Heart right ventricle (tissue), 16 donors: ENCODE data around the gene RELT. TPM values are rescaled to one million over a fixed set of nuclear protein-coding genes. Genes with fewer than 3 reads are reported as not detected.

Experiments used
- ATAC-seq, 8 donors: fragments of 200-7000 bp; cut with Tn5 transposase; one replicate each; pipeline ENCODE4 v1.9.1; 2020; ENCODE audit warnings: mild to moderate bottlenecking in 8 of 8, moderate library complexity in 8 of 8, moderate number of reproducible peaks in 1 of 8
- DNase-seq, 2 donors: peaks; one replicate each; pipeline ENCODE4 v3.0.0-alpha.2; 2020
- H3K27ac ChIP-seq, 10 donors: fragments of 200-600 bp; sonication (generic) in 2 of 10; one replicate each; pipeline versions ENCODE4 v1.5.0 to v1.8.0; 2020 to 2022; ENCODE audit warnings: mild to moderate bottlenecking in 3 of 10
- H3K27me3 ChIP-seq, 7 donors: fragments of 200-600 bp; one replicate each; pipeline ENCODE4 v1.8.0; 2021 to 2022; ENCODE audit warnings: mild to moderate bottlenecking in 2 of 7
- H3K36me3 ChIP-seq, 9 donors: fragments of 200-600 bp; sonication (generic) in 1 of 9; one replicate each; pipeline versions ENCODE4 v1.5.0 to v1.8.0; 2020 to 2022; ENCODE audit warnings: mild to moderate bottlenecking in 2 of 9
- H3K4me1 ChIP-seq, 9 donors: fragments of 200-600 bp; sonication (generic) in 1 of 9; one replicate each; pipeline versions ENCODE4 v1.5.0 to v1.8.0; 2020 to 2022; ENCODE audit warnings: mild to moderate bottlenecking in 4 of 9
- H3K4me3 ChIP-seq, 10 donors: fragments of 200-600 bp; sonication (generic) in 2 of 10; one replicate each; pipeline versions ENCODE4 v1.5.0 to v1.8.0; 2020 to 2022; ENCODE audit warnings: mild to moderate bottlenecking in 7 of 10, moderate library complexity in 2 of 10
- H3K9me3 ChIP-seq, 11 donors: fragments of 200-600 bp in 10 of 11; sonication (generic) in 2 of 11; one replicate each; pipeline versions ENCODE4 v1.5.0 to v1.8.0; 2013 to 2022; ENCODE audit warnings: mild to moderate bottlenecking in 2 of 11, control low read depth in 1 of 11, moderate library complexity in 1 of 11
- WGBS, 2 donors: extraction: QIAGEN DNeasy Blood & Tissue Kit; methylation state at CpG; one replicate each; pipeline ENCODE4 v1.1.7; 2013; ENCODE audit warnings: inconsistent platforms in 1 of 2; 5-methylcytosine and 5-hydroxymethylcytosine counted together
- intact Hi-C, 10 donors: fragments of 100-400 bp; cut with DNase I; formaldehyde crosslinking; loops; one replicate each; pipeline versions ENCODE4 v1.11.1 to v1.14.2; 2022
- polyA plus RNA-seq, 2 donors: library from polyadenylated mRNA; stranded (reverse); fragments of 200-250 nt; gene quantifications; one replicate each; pipeline ENCODE4 v1.2.3, GENCODE V29; 2013
- total RNA-seq, 10 donors: library from RNA; stranded (reverse); fragmentation: NEBNext Ultra II Directional in 3 of 10; extraction: Animal tissue kit (Norgen Biotek cat#: 25700) in 3 of 10; gene quantifications; one replicate each; pipeline versions ENCODE4 v1.2.1 to v1.2.4, GENCODE V29; 2021 to 2023
- TF ChIP-seq, protein P1 (sequence below), 9 donors: fragments of 200-600 bp; sonication (generic) in 2 of 9; IDR thresholded peaks; one replicate each; pipeline versions ENCODE4 v1.5.0 to v1.8.0; 2021 to 2022; ENCODE audit warnings: antibody characterized with exemption in 9 of 9, mild to moderate bottlenecking in 5 of 9, moderate library complexity in 1 of 9
- donor health status: Arrhythmogenic right ventricular cardiomyopathy.
- donor health status: ischemic (EF 13 %, LVEDD 7.1; RV severe dilation, severe dysfunction).
- donor health status: healthy with polysubstance abuse.
- donor health status: DM: no; HTN: yes; CAD: no.
- donor health status: DM: no; HTN: no; CAD: no.
- donor health status: ischemic (EF 25% LVEDD 6.9; RV normal size, moderate dysfunction).
- donor health status: ischemic (EF 25% LVEDD 5.7; RV mildly dilated, moderate dysfunction).
- donor health status: healthy.
- donor health status: DM: yes; HTN: yes; CAD: no.
- donor health status: Ischemic cardiomyopathy.
- donor health status: ischemic (EF 35%, LVEDD 5.7; RV mildly dilated, moderate dysfunction).
- donor health status: nonischemic (EF 11% LVEDD 7.7; RV severe dilation, severe dysfunction).
- donor health status: DM: yes; HTN: yes; CAD: no.
- donor health status: PGD.
- donor health status: ischemic (EF 29% LVEDD 5.4; RV normal size, mild dysfunction).
- donor health status: nonischemic (EF 23%, LVEDD 6.1; RV moderate dilation, normal function).

The RELT gene
- total and polyA plus RNA-seq, 12 donors = 1.0 to 9.2 (median 2.7) TPM

DNA sequence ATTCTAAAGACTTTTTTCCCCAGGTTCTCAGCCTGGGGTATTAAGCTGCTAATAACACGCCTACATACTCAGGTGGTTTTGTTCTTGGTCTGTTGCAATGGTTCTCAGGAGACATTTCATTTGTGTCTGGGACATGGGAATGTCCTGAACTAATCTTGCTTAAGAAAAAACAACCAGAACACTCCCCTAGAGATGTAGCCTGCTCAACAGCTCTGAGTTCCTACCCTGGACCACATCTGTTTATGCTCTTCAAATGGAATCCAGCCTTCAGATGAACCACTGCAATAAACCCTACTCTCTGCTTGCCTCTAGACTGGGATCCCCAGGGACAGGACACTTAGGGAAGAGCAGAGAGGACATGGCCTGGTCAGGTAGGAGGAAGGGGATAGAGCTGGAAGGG lies 29.9 kb downstream of the RELT start:
- WGBS, 2 donors = 74 to 88% methylated on average over 1 of the region's 1 CpG
- no peak for DNase-seq
- Histone ChIP-seq H3K27me3 (no peaks in the 10 kb centered on the region), H3K9me3 (no peaks in the 10 kb centered on the region), H3K4me1 (peaks cover 0 to 24% (median 6%) of the 10 kb centered on the region in 9 donors), H3K27ac (no peak overlapping the region), H3K36me3 (peaks cover 0 to 75% (median 4%) of the 10 kb centered on the region in 9 donors), H3K4me3 (no peak overlapping the region)
- ATAC-seq = no peak
- TF ChIP-seq, protein P1, sequence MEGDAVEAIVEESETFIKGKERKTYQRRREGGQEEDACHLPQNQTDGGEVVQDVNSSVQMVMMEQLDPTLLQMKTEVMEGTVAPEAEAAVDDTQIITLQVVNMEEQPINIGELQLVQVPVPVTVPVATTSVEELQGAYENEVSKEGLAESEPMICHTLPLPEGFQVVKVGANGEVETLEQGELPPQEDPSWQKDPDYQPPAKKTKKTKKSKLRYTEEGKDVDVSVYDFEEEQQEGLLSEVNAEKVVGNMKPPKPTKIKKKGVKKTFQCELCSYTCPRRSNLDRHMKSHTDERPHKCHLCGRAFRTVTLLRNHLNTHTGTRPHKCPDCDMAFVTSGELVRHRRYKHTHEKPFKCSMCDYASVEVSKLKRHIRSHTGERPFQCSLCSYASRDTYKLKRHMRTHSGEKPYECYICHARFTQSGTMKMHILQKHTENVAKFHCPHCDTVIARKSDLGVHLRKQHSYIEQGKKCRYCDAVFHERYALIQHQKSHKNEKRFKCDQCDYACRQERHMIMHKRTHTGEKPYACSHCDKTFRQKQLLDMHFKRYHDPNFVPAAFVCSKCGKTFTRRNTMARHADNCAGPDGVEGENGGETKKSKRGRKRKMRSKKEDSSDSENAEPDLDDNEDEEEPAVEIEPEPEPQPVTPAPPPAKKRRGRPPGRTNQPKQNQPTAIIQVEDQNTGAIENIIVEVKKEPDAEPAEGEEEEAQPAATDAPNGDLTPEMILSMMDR (IDR thresholded peaks at IDR 0.05) = no peak
- intact Hi-C loops = loop anchor here in 6 of 10 donors (10.0 kb wide), 2 partner anchors 219 to 249 kb away; no protein-coding TSS in a partner anchor

DNA sequence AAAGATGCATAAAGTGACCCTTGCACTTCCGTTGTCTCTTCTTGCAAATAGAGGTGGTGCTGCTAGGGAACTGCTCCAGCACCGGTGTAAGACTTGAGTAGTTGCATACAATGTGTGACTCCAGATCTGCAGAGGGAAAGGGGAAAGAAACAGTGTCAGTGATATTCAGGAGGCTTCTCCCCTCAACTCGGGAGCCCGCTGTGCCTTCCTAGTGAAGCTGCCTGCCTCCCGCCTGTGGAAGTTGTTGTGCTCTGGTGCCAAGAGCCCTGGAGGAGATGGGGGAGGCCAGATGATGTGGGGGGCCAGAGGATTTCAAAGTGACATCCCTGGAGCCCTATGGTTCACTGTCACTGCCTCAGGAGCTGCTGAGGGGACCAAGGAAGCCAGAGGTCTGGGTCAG lies 30.4 kb downstream of the RELT start:
- H3K27me3 ChIP-seq = no peaks in the 10 kb centered on the region
- intact Hi-C loops = loop anchor here in 6 of 10 donors (10.0 kb wide), 2 partner anchors 218 to 248 kb away; no protein-coding TSS in a partner anchor
- DNase-seq (no peak), ATAC-seq (no peak)
- H3K36me3 ChIP-seq = peaks cover 0 to 80% (median 4%) of the 10 kb centered on the region in 9 donors
- H3K4me3 ChIP-seq = no peak overlapping the region
- H3K4me1 ChIP-seq = peaks cover 0 to 24% (median 6%) of the 10 kb centered on the region in 9 donors
- H3K9me3 ChIP-seq = no peaks in the 10 kb centered on the region
- TF ChIP-seq, protein P1 (IDR thresholded peaks at IDR 0.05) = no peak
- no peak overlapping the region for H3K27ac ChIP-seq
- WGBS, 2 donors = 85 to 93% methylated on average over 5 of the region's 5 CpGs

DNA sequence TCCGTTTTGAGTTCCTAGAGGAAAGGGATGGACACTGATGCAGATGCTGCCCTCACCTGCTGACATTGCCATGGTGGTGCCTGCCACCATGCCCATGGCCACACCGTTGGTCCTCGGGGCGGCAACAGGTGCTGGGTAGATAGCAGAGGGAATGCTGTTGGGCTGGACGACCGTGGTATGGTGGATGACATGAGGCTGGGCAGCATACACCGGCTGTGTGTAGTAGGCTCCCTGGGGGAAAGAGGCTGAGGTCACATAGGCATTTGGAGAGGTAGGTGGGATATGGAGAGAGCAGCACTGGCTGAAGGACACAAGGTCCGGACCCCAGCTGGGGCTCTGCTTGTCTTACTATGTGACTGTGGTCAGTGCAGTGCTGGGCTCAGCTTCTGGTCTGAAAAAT lies 33.2 kb downstream of the RELT start:
- TF ChIP-seq, protein P1 (IDR thresholded peaks at IDR 0.05) = no peak
- no peak overlapping the region for H3K27ac ChIP-seq
- H3K36me3 ChIP-seq = peaks cover 0 to 82% (median 4%) of the 10 kb centered on the region in 9 donors
- DNase-seq = no peak
- no peaks in the 10 kb centered on the region for H3K27me3 ChIP-seq
- no peaks in the 10 kb centered on the region for H3K9me3 ChIP-seq
- ATAC-seq = no peak
- intact Hi-C loops = loop anchor here in 6 of 10 donors (10.0 kb wide), 2 partner anchors 215 to 245 kb away; no protein-coding TSS in a partner anchor
- 96 to 97% methylated on average over 8 of the region's 8 CpGs for WGBS, 2 donors
- no peak overlapping the region for H3K4me3 ChIP-seq
- H3K4me1 ChIP-seq = peaks cover 0 to 28% (median 12%) of the 10 kb centered on the region in 9 donors

DNA sequence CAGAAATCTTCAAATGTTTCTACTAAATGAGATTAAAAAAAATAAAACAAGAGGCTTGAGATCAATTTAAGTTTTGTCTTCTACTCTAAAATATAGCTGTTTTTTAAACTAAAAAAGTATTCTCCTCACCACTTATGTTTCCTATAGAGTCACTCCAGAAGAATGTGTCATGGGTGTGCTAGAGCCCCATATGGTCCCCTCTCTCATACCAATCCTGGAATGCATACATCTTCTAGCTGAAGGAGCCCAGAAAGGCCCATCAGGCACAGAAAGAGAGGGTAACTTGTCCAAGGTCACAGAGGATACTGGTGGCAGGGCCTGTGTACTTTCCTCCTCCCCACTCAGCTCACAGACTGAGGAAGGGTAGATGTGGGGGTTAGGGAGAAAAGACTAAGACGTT lies 34.4 kb downstream of the RELT start:
- H3K27ac ChIP-seq = no peak overlapping the region
- TF ChIP-seq, protein P1 (IDR thresholded peaks at IDR 0.05) = no peak
- H3K4me3 ChIP-seq = no peak overlapping the region
- H3K9me3 ChIP-seq = no peaks in the 10 kb centered on the region
- WGBS, 2 donors = 82 to 91% methylated on average over 1 of the region's 1 CpG
- peaks cover 0 to 36% (median 20%) of the 10 kb centered on the region in 9 donors for H3K4me1 ChIP-seq
- H3K27me3 ChIP-seq = no peaks in the 10 kb centered on the region
- no peak for DNase-seq
- H3K36me3 ChIP-seq = peaks cover 0 to 71% (median 0%) of the 10 kb centered on the region in 9 donors
- ATAC-seq = no peak
- intact Hi-C loops = no loop called here
